Stimulated activated CD4-positive, alpha-beta T cell treated with anti-CD3 and anti-CD28 coated beads, Interleukin-1b, Interleukin-23, amount 100 ng/mL, for 4 hours (primary cell): ENCODE results near the gene TMEM35B.
A peak's percentile ranks its signal among the peaks of the same experiment; 100 is the strongest.
"Not testable (repeated sequence)": the region's sequence is repeated elsewhere in the genome, so short reads cannot be mapped to it uniquely, and the experiment has no call there.

Experiments used
- DNase-seq, 2 donors: peaks; one replicate each; pipeline ENCODE4 v3.0.0-alpha.2; 2020; ENCODE audit warnings: low read depth in 2 of 2

The TMEM35B gene

DNA sequence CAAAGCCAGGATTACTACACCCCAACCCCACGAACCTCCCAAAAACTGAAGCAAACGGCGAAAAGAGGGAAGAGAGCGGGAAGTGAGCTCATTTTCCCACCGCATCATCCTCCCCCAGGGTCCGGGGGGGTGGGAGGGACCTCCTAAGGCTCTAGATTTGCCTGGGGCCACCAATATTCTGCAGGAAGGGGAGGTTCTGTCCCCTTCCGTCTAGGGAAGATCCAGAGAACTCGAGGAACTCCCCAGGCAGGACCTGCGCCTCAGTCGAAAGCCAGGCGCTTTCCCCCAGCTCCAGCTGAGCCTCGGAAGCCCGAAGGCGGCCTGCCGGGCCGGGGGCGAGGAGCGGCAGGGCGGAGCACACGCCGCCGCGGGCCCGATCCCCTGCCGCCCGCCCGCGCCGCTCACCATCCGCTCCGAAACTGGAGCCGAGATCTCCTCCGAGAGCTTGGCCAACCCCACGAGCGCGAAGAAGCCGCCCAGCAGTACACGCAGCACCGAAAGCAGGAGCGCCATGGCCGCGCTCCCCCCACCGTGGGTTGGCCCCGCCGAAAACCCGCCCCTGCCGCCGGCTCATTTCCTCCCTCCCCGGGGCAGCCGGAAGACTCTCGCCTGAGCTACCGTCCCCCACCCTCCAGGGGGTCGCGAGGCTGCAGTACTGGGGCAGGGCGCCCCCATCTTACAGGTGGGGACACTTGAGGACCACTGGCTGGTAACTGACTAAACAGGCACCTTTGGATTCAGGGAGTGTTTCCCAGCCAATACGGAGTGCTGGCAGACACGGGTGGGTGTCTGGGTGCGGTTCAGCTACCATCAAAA is at the start of gene TMEM35B:
Gene TMEM35B, minus strand, starts transcription at position 555 of the 816 bp plus-strand sequence. Its CDS starts 42 bp downstream, at position 513.
- peak; percentile 66 to 73 for DNase-seq

DNA sequence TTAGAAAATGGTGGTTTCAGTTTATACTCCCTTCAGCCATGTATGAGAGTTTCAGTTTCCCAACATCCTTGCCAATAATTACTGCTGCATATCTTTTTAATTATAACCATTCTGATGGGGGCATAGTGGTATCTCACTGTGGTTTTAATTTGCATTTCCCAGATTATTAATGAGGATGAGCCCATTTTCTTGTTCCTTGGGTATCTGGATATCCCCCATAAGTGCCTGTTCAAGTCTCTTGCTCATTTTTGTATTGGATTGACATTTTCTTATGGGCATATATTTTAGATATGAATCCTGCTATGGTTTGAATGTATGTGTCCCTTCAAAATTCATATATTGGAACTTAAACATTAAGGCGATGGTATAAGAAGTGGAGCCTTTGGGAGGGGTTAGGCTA is 48.2 kb upstream of the TMEM35B start:
- DNase-seq: no peak

DNA sequence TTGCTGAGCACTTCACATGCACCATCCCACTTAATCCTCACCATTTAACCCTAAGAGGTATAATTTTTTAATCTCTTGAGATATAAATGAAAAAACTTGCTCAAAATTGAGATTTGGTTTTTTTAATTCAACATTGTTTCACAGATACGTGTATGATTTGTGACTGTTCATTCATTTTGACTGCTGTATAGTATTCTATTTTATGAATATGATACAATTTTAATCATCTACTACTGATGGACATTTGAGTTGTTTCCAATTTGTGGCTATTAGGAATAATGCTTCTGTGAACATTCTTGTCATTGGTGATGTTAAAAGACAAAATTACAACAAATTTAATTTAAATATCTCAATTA is 47.2 kb upstream of the TMEM35B start:
- no peak for DNase-seq

DNA sequence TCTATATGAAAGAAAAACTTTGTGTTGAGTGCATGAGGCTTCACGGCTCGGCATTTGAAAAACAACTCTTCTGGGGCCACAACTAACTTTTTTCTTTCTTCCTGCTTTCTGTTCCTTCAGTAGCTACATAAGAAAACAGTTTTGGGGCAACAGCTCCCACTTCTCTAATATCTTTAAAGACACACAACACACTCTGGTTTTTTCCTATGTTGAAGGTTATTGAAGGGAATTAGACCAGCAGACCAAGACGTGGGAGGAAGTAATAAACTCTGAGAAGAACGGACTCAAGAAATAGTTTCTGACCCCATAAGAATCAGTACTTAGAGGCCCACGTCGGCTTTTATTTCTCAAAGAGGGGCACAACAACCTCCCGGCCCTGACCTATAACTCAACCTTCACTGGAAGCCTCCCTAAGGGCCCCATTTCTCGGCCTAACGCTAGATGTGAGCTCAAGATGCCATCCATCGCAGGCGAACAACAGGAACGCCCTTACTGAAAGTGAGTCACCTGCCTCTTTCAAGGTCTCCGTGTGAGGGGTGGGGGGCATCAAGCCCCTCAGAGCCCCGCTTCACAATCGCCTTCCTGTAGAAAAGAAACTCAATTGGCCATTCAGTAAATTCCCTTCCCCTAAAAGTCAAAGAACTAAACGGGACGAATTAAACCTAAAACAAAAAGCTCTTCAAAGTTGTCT is 45.8 kb upstream of the TMEM35B start:
- peak; percentile 11 to 26 for DNase-seq

DNA sequence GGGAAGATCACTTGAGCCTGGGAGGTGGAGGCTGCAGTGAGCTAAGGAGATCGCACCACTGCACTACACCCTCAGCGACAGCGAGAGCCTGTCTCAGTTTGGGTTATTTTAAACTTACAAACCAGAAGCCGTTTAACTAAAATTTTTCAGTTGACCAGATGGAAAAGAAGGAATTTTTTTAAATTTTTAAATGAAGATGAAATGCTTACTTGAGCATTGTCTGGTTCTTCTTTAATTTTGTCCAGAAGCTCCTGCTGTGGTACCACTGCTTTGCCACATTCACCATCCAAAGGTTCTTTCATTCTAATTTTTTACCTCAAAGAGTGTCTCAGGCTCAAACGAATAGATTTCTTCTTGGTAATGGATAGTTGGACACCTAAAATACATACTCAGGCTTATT is 45.2 kb upstream of the TMEM35B start:
- DNase-seq: no peak

DNA sequence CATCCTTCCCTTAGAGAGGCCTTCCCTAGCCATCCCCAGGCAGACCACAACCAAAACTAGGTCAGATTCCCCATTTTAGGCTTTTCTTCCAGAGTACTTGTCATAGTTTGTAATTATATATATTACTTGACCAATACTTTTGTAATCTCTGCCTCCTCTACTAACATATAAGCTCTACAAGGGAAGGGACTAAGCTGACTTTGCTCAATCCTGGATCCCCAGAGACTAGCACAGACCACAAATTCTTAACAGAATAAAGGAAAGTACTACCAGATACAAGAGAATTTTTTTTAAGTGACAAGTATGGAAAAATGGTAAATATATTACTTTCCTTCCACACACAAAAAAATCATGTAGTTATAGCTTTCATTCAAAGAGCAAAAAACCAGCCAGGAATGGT is 44.6 kb upstream of the TMEM35B start:
- no peak for DNase-seq

DNA sequence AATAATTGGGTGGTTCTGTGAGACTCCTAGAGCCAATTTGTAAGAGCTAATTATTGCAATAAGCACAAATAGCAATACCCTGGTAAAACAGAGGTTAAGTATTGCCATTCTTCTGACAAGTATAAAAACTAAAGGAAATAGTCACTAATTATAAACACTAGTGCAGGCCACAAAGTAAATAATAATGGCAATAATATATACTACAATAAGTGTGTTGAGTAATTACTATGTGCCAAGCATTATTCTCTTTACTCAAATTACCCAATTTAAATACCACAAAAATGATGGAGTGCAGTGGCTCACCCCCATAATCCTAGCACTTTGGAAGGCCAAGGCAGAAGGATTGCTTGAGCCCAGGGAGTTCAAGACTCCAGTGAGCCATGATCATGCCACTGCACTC is 31.3 kb upstream of the TMEM35B start:
- no peak for DNase-seq

DNA sequence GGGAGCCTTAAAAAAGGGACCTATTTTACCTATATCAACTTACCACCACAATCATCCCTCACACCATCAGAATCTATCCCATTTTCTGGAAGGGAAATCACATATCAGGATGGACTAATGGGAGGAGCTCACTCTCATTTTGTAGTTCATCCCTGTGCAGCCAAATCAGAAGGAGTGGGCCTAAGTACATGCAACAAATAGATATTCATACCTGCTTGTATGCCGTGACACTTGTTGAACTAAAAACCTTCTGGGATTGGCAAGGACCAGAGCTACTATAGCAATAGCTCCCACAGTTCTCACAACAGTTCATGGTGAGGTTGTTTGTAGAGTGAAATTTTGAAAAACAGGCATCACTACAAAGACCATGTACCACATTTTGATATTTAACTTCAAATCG is 29.3 kb upstream of the TMEM35B start:
- no peak for DNase-seq

DNA sequence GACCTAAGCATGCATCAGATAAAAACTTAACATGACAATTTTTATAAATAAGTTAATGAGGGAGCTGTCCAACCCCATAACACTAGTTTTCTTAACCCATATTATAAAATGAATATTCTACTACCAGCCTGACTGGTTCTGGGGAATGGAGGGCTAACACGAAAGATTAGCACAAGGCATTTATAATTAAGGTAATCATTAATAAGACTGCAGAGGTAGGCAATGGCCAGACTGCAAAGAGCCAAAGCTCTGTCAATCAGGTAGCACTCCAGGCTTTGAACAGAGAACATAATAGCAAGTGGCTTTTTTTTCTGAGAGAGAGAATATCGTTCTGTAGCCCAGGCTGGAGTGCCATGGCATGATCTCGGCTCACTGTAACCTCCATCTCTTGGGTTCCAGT is 20.6 kb upstream of the TMEM35B start:
- DNase-seq: no peak

DNA sequence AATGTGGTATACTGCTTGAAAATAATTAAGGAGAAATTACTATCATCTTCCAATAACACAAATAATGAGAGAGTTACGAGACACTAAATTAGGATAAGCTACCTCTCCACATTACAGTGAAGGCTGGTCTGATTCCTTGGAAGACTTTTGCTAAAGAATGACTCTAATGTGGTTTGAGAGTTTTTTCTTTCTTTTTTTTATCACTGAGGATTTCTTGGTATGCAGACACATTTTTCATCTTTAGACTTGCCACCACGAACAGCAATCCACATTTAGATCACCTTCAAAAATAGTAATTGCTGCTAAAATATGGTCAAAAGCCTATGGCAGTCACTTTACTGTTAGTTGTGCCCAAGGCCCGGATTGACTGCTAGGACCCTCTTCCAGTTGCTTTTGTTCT is 16.6 kb upstream of the TMEM35B start:
- no peak for DNase-seq

DNA sequence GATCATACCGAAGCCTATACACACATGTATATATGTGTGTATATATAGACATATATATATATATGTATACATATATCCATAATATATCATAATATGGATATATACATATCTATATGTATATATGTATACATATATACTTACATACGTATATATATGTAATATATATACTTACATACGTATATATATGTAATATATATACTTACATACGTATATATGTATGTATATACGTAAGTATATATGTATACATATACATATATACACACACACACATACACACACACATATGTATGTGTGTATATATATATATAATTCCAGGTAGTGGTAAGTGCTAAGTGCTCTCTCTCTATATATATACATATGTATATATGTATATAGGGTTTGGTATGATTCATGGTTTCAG is 9.7 kb upstream of the TMEM35B start:
- no peak for DNase-seq

DNA sequence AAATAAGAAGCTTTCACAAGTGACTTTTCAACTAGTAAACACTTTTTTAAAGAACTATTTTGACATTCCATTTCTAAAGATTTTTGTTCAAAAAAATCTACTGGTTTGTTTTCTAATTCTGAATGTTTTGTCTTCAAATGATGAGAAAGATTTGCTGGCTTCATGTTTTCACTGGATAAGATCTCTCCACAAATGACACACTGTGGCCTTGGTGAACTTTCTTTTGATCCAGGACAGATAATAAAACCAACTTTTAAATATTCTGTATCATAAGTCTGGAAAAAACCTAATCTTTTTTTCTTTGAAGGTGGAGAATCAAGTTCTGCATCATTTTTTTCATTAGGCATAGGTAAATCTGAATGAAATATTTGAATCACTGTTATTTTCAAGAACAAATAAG is 3.4 kb upstream of the TMEM35B start:
- DNase-seq: no peak

DNA sequence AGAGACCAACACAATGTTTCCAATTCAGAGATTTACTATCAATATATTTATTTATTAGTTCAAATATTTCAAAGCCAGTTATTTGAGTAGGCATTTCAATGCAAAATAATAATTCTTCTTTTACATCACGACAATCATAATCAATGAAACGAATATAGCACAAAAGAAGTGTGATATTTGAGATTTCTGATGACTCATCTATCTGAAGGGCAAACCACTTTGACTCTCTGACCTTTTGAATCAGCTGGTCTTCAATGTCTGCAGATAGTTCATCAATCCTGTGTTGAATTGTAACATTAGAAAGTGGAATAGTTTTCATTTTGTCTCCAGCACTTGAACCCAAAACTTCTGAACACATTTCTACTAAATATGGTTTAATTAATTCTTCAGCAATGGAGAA is 3.0 kb upstream of the TMEM35B start:
- no peak for DNase-seq

DNA sequence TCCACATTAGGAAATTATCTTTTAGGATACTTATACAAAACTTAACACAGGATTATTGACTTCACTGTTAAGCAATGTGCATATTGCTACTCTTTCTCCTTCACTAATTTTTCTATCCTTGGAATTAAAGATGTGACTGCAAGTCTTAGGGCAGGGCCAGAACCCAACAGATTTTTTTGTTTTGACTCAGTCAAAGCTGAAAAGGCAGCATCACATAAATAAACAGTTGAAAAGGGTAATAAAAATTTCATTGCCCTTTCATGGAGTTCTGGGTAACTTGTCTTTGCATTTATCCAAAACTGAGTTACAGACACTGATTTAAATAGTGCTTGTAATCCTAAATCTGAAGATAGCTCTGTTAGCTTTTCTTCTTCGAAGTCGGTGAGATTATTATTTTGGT is 1.9 kb upstream of the TMEM35B start:
- DNase-seq: no peak

DNA sequence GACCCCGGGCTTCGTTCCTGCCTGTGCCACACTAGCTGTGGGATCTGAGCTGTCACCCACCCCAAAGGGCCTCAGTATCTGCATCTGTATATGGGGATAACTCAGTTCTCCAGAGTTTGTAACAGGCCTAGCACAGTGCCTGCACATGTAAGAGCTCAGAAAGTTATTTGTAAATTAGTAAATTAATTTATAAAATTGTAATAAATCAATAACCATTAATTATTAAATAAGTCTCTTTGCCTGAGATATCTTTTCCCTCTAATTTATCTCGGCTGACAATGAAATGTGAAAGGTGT is 410 bp upstream of the TMEM35B start:
- not testable (repeated sequence) for DNase-seq

DNA sequence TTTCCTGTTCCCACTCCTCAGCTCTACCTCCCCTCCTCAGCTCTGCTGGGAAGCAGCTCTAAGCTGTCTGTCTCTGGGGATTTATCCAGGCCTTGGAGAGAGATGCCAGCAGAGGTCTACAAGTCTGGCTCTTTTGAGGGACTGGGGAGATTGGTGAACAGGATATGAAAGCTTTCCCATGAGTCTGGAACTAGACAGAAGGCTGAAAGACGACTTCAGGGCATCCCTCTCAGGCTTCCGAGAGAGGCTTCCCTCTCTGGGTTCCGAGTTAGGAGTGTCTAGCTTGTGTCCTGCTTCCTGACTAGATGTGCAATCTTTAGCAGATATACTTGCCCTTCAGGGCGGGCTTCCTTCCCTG is 733 bp downstream of the TMEM35B start:
- DNase-seq: no peak

DNA sequence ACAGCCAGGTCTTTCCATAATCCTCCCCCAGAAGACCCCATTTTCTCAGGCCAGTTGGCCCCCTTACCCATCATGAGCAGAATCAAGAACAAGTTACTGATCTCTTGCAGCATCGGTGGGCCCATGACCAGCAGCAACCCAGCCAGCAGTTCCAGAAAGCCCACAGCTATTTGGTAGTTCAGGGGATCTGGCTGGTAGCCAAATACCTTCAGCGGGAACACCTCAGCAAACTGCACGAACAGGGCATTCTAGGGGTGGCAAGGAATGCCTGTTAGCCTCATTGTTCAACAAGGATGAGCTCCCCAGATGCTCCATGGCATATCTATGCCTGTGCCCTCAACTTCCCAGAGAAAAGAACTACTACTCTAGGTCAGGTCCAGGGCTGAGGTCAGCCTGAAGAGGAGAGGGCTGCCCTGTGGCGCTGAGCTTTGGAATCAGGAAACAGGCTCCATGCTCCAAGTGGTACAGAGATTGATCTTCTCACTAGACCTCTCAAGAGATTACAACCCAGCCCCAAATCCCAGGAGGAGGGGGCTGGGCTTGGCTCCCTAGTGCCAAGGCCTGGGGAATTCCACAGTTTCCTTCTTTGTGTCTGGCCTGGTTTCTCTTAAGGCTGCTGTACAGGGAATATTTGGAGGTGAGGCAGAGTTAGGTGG is 1.3 kb downstream of the TMEM35B start:
- no peak for DNase-seq

DNA sequence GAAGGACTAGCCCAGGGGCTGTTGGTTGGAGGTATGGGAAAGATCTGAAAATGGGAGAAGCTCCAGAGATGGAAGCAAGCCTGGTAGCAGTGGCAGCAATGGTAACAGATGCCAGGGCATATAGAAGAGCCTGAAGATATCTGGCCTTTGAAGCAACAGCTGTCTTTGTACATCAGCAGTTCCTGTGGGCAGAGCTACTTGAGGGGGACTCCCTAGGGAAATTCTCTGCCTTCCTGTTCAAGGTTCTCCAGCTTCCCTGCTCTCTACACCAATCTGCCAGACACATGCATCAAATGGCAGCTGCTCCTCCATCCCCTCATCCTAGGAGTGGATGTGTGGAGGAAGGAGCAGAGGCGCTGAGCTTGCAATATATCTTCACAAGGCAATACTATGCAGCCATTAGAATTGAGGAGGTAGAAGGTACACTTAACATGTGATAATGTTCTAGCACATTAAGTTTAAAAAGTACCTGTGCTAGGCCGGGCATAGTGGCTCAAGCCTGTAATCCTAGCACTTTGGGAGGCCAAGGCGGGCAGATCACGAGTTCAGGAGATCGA is 2.2 kb downstream of the TMEM35B start:
- no peak for DNase-seq

DNA sequence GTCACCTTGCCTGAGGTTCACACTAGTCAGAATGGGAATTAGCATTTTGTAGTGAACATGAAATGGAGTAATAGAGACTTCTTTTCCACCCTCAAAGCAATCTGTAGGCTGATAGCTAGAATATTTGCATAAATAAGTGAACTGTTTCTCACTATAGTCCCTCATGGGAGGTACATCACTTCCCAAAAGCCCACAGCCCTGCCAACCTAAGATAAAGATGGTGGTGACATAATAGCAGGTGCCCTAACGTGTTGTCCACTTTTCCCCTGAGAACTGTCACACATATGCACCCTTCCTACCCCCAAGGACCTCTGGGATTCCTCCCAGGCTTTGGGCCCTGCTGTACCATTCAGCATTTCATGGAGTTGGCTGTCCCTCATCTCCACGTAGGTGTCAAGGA is 4.4 kb downstream of the TMEM35B start:
- DNase-seq: no peak

DNA sequence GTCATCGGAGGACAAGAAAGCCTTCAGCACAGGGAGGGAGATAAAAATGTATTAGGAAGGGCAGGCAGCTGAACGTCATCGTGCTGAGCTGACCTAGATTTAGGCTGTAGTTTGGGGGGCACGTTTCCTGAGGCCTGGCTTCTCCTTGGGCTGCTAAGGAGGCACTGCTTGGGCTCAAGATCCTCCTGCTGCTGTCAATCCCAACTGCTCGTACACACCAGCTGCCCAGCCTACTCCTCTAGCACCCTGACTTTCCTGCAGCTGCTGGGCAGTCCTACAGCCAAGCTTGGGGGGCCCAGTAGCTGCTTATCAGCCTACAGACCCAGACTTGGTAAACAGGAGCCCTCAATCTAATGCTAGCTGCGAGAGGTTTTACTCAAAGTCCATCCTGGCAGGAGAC is 6.2 kb downstream of the TMEM35B start:
- no peak for DNase-seq

DNA sequence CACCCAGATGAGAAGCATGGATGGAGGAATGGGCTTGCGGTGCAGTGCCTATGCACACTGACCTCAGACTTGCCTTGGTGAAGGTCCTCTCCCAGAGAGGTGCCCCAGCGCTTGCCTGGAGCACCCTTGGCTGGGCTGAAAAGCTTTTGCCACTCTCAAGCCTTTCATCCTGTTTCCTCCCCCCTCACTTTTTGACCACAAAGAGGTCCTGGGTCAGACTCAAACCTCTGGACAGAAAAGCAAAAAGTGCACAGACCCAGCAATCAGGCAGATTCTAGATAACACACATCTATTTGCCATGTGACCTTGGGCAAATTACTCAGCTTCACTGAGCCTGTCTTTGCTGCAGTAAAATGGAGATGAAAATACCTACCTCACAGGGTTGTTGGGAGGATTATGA is 7.3 kb downstream of the TMEM35B start:
- DNase-seq: no peak

DNA sequence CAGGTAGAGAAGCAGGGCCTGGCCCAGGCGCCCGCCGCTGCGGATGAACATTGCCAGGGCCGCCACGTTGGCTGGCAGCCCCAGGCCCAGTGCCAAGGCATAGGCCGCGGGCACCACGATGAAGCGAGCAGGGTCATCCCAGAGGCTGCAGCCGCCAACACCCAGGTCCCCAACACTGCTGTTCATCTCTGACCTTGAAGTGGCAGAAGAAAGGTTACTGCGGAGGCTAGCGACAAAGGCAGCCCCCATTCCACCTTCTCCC is 8.0 kb downstream of the TMEM35B start:
- DNase-seq: no peak
